GM19397 (cell line): ENCODE measurements around the gene RAC2.

Experiments
- ATAC-seq: cut with Tn5 transposase; IDR thresholded peaks from one replicate; pipeline ENCODE4 v1.9.1; 2021; ENCODE audit warnings: mild to moderate bottlenecking, moderate library complexity; ENCODE audit not compliant: unreplicated experiment

Gene RAC2

DNA sequence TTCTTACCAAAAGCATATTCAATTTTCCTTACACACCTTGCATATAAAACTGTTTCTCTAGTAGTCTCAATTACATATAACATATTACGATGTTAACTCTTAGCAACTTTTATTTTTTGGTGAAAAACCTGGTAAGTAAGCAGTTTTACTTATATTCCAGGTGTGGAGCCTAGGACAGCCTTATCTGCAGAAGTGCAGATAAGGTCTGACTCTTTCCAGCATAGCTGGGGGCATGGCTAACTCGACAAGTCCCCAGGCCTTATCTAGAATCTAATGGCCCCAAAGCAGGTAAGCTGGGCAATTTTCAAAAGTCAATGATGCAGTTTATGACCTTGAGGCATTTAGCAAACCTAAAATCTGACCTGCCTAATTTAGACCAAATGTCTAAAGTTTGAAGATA is 51.9 kb downstream of the RAC2 start:
- ATAC-seq = no peak

DNA sequence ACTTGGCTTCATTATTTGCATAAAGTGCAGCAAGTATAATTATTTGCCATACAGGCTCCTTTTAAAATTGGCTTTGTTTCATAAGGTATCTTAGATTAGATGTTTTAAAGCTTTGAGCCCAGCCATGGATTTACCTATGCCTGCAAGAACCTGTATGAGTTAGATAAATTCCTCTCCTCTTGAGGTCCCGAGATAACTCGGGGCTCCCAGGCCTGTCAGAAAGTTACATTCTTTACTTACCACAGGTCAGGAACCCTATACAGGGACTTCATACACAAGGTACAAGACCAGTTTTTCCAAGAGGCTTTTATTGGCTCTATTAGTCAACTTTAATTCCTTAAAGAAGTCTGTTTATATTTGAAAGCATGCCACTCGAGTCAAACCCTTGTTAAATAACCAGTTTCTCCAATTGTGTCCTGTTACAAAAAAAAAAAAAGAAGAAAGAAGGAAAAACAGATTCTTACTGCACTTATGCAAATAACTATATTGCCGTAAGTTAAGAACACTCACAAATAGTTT is 53.7 kb downstream of the RAC2 start:
- no peak for ATAC-seq

DNA sequence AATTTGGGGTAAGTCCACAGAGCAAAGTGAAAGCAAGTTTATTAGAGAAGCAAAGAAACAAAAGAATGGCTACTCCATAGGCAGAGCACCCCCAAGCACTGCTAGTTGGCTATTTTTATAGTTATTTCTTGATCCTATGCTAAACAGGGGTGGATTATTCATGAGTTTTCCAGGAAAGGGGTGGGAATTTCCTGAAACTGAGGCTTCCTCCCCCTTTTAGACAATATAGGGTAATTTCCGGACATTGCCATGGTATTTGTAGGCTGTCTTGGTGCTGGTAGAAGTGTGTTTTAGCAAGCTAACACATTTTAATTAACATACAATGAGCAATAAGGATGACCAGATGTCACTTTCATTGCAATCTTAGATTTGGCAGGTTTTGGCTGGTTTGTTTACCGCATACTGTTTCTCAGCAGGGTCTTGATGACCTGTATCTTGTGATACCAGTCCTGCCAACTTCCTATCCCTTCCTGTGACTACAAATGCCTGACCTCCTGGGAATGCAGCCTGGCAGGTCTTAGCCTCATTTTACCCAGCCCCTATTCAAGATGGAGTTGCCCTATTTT is 55.1 kb downstream of the RAC2 start:
- no peak for ATAC-seq

DNA sequence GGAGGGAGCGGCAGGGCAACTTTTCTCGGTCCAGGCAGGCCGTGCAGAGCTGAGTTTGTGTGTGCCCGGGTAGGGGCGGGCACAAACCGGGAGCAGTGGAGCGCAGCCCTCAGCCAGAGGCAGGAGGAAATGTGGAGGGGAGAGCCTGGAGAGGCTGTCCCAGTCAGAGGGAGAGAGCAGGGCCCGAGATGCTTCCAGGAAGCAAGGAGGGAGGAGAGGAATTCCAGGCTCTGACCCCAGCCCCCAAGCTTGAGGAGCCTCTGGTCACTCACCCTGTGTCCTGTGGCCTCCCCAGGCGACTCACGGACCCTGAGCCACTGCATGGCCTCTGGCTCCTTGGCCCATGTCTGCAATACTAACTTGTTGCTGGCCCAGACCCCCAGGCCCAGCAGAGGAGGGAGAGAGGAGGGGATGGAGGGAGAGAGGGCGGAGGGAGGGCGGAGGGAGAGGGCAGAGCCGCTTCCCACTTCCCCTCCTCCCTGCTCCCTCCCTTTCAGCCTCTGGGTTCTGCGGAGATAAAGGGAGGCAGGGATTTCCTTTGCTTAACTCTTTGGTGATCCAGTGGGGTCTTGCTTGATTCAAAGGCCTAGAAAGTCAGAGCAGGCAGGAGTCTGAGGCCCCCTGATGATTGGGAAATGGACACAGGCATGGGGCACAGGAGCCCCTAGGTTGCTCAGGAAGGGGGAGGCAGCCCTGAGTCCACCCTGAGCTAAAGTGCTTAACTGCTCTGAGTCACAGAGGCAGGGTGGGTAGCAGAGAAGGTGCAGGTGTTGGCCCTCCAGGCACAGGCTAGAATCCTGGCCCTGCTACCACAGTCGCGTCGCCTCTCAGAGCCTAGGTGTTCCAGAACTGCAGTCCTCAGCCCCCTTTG is 55.9 kb downstream of the RAC2 start, which contains the start of gene C1QTNF6:
TSS of gene C1QTNF6 (minus strand) at position 357 of the 871 bp plus-strand sequence. CDS start at position 323, 34 bp downstream.
- ATAC-seq = no peak

DNA sequence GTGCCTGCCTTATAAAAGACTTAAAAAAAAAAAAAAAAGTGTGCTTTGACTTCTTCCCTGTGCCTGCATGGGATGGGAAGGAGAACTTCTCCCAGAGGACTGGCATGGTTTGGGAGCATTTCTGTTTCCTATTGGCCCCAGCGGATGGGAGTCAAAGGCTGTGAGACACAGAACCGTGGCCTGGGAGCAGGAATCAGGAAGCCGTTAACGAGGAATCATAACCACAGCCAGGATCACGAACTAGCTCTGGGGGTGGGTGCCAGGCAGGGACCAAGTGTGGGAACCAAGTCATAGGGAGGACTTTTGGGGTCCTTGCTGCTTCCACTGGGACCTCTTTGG is 56.5 kb downstream of the RAC2 start:
- no peak for ATAC-seq

DNA sequence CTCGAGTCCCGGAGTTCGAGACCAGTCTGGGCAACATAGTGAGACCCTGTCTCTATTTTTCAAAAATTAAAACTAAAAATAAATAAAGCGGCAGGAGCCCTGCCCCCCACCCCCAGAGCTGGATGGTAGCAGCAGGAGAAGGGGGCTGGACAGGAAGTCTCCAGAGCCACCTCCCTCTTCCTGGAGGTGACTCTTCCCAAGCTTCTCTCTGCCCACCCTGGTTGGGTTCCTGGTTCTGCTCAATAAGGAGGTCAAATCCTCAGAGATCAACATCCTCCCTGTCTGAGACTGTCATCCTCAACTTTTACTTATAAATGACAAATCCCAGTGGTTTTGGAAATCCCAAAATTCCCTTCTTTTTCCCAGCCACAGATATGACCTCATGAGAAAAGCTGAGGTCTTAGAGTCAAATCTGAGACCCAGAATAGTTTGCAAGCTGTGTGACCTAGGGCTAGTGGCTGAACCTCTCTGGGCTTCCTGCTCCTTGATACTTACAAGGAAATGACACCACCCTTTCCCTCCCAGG is 57.0 kb downstream of the RAC2 start:
- ATAC-seq = no peak

DNA sequence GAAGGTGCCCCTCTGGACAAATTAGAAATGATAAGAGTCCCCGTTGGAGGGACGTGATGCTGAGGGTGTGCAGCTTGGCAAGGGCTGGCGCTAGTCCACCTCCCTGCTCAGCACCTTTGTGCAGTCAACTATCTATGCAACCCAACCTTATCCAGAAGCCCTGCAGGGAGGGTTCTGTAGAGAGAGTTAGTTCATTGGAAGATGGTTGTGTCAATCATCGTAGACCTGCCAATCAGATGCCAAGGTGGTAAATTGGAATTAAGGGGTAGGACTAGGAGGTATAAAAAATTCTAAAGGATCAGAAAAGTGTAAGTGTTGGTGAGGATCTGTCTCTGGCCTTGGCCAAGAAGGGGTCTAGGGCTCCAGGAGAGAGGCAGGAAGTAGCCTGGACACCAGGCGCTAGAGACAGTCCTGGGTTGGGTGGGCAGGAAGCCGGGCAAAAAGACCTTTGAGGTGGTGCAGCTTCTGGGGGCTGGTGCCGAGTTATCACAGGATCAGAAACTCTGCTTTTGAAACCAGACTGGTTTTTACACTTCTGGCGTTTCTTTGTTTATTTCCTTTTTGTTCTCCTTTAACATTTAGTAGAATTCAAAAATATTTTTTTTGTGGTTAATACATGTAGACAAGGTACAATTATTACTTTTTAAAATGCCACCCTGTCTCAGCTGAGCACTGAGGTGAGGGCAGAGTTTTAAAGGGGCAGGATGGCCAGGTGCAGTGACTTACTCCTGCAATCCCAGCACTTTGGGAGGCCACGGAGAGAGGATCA is 57.7 kb downstream of the RAC2 start:
- ATAC-seq = no peak

DNA sequence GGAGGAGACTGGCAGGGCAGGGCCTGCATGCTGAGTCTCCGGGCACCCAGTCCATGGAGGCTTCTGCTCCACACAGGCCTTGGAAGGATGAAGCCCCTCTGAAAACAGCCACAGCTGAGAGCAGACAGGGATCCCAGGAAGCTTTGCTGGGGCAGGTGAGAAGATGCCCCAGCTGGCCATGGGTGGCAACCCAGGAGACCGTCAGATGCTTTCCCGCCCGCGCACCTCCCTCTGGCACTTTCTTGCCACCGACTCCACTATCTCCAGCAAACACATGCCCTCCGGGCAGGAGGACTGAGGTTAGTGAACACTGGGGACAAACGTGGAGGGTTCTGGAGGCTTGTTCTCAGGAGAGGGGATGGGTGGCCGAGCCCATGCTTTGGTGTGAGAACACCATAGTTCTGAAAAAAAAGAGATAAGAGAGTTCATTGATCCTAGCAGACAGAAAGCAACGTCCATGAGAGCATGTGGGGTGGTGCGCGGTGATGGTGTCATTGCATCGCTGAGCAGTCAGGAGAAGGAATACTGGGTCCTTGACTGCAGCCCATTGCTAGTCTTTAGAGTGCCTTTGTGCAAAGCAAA is 58.3 kb downstream of the RAC2 start:
- no peak for ATAC-seq

DNA sequence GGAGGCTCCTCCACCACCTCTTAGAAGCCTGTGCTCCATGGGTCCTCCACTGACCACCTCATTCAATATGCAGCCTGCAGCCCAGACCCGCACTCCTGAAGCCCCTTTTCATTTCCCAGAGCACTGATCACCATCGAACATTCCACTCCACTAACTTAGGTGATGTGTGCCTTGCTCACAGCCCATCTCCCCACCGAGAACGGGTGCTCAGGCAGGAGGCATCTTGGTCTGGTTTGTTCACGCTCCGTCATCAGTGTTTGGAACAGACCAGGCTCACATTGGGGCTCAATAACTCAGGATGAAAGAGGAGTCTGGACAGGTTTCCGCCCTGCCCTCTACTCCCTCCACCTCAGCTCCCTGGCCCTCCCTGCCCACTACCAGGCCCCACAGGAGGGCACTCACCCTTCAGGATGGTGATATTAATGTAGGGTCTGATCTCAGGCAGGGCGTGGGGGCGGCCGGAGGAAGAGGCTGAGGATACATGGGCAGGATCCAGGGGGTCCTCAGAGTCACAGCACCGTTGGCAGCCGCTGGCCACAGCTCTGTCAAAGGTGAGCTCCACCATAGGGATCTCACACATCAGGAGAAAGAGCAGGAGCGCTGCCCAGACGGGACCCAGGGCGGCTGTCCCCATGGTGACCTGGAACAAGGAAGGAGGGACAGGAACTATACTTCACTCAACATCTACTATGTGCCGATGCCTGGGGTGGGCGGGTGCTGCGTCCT is 59.1 kb downstream of the RAC2 start:
- no peak for ATAC-seq

DNA sequence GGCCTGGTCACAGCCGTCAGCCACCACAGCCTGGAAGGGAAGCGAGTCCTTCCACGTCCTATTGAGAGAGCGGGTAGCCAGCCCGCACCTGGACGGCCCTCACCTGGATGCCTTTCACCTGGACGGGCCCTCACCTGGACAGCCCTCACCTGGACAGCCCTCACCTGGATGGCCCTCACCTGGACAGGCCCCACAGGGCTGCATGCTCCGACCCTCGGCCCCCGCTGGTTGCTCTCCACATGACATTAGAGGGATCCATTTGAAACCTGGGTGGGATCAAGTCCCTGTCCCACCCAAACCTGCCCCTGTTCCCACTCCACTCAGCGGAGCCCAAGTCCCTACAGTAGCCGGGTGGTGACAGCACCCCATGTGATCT is 59.7 kb downstream of the RAC2 start:
- ATAC-seq = no peak

DNA sequence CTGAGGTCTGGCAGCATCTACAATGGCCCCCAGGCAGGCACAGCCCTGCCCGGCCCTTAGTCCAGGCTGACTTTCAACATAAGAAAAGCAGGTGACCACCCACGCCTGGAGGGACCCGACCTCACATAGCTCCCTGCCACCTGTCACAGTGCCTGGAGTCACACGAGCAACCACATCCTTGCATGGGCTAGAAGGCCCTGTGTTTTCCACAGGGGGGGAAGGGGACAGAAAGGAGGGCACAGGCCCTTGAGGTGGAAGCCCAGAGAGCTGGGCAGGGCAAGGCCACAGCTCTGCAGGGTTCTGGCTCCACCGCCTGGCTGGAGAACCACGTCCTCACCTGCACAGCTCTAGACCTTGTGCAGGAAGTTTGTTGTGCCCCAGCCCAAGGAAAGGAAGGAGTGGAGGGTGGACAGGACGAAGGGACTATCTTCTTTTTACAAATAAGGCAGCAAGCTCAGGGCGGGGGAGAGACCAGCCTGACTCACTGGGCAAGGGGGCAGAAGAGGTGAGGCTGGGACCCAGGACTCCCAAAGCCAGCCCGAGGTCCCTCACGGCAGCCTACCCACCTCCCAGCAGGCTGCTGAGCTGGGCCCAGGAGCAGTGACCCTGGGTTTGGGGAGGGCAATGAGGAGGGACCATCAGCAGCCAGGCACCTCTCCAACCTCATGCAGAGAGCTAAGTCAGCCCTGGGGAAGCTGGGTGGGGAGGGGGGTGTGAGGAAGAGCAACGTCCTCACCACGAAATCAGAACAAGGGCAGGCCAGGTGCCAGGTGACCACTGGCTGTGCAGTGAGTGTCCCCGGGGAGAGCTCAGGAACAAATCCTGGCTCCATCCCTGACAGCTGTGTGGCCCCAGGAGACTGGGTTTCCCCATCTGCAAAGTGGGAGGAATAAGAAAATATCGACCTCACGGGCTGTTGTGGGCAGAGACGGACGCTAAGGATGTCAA is 60.4 kb downstream of the RAC2 start:
- ATAC-seq = no peak

DNA sequence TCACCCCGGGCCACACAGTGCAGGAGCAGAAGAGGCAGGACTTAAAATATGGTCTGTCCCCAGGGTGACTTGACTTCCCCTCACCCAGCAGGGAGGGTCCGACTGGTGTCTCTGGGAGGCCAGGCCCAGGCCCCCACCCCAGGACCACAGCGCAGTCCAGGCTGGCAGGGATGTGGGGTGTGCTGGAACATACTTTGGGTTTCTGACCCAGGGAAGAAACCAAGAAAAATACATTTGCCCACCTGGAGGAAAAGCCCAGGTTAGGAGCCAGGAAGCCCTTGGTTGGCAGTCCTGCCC is 61.2 kb downstream of the RAC2 start:
- no peak for ATAC-seq

DNA sequence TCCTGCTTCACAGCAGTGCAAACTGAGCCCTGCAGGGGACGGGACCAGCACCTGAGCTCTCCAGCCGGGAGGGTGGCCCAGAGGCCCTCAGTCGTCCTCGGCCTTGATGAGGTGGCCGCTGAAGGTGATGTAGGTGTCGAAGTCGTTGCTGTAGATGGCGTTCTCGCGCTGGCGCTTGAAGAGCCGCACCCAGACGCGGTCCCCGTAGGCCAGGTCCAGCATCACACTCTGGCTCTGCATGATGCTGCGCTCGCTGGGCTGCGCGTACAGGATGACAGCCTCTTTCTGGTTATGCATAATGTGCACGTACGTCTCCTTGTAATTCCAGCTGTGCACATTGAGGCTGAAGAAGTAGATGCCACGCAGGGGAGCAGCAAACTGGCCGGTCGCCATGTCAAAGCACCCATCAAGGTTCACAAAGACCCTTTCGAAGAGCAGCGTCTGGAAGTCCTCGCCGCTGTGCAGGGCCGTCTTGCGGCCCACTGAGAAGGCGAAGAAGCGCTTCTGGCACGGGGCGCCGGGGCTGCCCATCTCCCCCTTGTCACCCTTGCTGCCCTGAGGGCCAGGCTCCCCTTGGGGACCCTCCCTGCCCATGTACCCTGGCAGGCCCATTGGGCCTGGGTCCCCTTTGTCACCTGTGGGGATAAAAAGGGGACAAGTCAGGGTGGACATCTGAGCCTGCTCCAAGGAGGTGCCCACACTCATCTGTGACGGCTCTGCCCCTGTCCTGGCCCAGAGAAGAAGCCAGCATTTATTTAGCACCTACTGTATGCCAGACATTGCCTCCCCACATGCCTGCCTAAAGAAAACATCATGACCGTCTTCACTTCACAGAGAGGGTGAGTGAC is 61.7 kb downstream of the RAC2 start:
- no peak for ATAC-seq

DNA sequence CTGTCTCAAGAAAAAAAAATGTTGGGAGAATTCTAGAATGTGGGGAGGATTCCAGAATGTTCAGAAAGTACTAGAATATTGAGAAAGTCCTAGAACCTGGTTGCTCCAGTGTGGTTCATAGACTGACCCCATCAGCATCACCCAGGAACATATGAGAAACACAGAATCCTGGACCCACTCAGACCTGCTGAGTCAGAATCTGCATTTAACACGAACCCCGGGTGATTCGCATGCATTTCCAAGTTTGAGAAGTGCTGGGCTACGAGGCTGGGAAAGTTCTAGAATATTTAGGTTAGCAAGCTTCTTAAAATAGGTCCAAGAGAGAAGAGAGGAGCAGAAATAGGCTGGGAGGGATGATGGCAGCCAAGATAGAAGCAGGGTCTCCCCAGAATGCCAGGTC is 62.4 kb downstream of the RAC2 start:
- no peak for ATAC-seq

DNA sequence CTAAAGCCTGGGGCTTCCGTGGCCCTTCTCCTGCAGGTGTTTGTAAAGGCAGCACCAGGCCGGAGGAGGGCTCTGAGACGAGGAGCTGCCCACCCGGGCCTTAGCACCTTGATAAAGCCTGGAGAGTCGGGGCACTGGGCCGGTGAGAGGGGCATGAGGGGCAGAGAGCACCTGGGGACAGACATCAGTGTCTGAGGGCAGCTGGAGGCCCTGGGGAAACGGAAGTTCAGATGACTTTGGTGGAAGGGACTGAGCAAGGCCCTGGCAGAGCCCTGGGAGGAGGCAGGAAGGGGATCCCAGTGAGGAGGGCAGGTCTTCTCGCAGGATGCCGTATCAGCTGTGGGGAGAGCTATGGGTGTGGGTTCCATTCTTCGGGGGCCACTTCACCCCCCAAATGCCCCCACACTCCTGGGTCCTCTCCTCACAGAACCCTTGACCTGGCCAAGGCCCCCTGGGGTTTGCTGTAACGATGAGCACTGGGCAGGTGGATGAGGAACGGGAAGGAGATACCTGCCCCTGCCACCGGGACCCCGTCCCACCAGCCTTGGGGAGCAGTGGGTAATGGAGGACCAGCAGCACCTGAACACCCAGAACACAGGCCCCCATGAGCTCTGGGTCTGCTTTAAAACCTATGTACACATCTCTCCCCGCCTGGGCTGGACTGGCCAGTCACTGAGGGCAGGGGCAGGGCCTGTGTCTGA is 63.4 kb downstream of the RAC2 start:
- ATAC-seq = no peak

DNA sequence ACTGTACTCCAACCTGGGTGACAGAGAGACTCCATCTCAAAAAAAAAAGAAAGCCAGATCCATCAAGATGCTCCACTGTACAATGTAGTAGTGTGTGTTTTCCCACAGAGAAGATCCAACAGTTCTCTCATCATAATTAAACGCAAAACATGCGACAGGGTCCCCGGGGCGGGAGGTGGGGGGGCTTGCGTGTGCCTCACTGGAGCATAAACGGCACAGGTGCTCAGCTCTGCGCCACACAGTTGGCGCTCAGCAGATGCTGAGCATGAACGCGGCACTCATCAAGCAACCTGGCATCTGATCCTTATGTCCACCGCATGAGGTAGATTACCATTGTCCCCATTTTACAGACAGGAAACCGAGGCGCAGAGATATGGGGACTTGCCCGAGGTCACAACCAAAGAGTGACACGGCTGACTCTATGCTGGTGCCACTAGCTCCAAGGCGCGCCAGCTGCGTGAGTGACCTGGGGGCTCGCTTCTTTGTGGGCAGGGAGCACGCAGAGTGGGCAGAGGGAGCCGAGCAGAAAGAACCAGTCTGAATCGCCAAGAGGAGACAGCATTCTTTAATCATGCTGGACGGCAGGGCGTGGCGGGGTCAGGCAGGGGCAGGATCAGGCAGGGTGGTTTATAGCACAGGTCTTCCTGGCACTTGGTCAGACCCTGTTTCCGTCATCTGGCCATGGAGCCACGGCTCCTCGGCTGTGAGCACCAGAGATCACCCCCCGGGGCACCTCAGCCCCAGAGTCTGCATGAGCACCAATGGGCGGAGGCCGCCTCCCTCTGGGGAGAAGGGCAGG is 64.2 kb downstream of the RAC2 start:
- ATAC-seq = no peak

DNA sequence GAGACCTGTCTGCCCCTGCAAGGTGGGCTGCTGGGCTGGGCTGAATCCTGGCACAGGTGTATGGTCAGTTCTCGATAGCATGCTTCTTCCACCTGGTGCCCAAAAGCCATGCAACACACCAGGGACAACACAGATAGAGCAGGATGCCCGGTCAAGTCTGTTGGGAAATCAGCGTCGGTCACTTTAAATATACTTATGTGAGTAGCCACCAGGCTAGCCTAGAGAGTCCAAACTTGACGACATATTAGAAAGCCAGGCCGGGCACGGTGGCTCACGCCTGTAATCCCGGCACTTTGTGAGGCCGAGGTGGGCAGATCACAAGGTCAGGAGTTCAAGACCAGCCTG is 65.0 kb downstream of the RAC2 start:
- ATAC-seq = no peak
